Endothelial cell (in vitro differentiated cells): ENCODE data around the gene GGT5. TPM values are rescaled to one million over a fixed set of nuclear protein-coding genes. Genes with fewer than 3 reads are reported as not detected.

Experiments
- DNase-seq: peaks from one replicate; pipeline ENCODE4 v3.0.0; 2021; ENCODE audit warnings: low spot score
- H3K27ac Mint-ChIP-seq: one replicate; pipeline ENCODE4 v1.8.0; 2021; ENCODE audit warnings: mixed read lengths, inconsistent platforms; ENCODE audit not compliant: unreplicated experiment
- H3K27me3 Mint-ChIP-seq: one replicate; pipeline ENCODE4 v1.8.0; 2021; ENCODE audit warnings: mild to moderate bottlenecking, moderate library complexity, mixed read lengths, inconsistent platforms; ENCODE audit not compliant: unreplicated experiment
- H3K36me3 Mint-ChIP-seq: one replicate; pipeline ENCODE4 v1.8.0; 2021; ENCODE audit warnings: mild to moderate bottlenecking, low read depth, mixed read lengths, inconsistent platforms; ENCODE audit not compliant: unreplicated experiment
- H3K4me1 Mint-ChIP-seq: one replicate; pipeline ENCODE4 v1.8.0; 2021; ENCODE audit warnings: mild to moderate bottlenecking, mixed read lengths, inconsistent platforms; ENCODE audit not compliant: unreplicated experiment
- H3K4me3 Mint-ChIP-seq: one replicate; pipeline ENCODE4 v1.8.0; 2021; ENCODE audit warnings: mild to moderate bottlenecking, mixed read lengths, inconsistent platforms; ENCODE audit not compliant: unreplicated experiment
- H3K9me3 Mint-ChIP-seq: one replicate; pipeline ENCODE4 v1.8.0; 2021; ENCODE audit warnings: mixed read lengths, inconsistent platforms; ENCODE audit not compliant: unreplicated experiment
- total RNA-seq: library from RNA; stranded (reverse); fragmentation: NEBNext Ultra II Directional; extraction: Animal tissue kit (Norgen Biotek cat#: 25700); gene quantifications from one replicate; pipeline ENCODE4 v1.2.1, GENCODE V29; 2021; ENCODE audit not compliant: unreplicated experiment
- TF ChIP-seq, protein P1 (sequence below): fragments of 200-600 bp; sonication (generic); IDR thresholded peaks from one replicate; pipeline ENCODE4 v1.5.0; 2021; ENCODE audit warnings: antibody characterized with exemption; ENCODE audit not compliant: unreplicated experiment

Gene GGT5
- total RNA-seq, 1 donor from 2014 or later = 1.6 TPM

DNA sequence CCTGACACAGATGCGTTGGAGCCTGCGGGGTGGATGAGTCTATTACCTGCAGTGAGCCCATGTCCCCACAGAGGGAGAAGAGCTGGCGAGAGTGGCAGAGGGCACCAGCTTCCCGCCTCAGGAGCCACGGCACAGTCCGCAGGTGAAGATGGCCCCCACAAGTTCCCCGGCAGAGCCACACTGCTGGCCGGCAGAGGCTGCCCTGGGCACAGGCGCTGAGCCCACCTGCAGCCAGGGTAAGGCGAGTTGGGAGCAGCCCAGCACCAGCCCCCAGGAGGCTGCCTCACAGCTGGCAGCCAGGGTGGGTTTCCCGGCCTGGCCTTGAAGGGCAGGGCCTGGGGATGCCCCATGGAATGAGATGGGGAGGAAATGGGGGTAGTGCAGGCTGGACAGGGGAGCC, 68.8 kb downstream of the GGT5 start:
- Mint-ChIP-seq H3K27ac (no peak overlapping the region), H3K27me3 (peaks cover 3% of the 10 kb centered on the region), H3K9me3 (no peaks in the 10 kb centered on the region), H3K36me3 (peaks cover 4% of the 10 kb centered on the region), H3K4me1 (peaks cover 8% of the 10 kb centered on the region), H3K4me3 (no peak overlapping the region)
- DNase-seq = no peak
- TF ChIP-seq, protein P1, sequence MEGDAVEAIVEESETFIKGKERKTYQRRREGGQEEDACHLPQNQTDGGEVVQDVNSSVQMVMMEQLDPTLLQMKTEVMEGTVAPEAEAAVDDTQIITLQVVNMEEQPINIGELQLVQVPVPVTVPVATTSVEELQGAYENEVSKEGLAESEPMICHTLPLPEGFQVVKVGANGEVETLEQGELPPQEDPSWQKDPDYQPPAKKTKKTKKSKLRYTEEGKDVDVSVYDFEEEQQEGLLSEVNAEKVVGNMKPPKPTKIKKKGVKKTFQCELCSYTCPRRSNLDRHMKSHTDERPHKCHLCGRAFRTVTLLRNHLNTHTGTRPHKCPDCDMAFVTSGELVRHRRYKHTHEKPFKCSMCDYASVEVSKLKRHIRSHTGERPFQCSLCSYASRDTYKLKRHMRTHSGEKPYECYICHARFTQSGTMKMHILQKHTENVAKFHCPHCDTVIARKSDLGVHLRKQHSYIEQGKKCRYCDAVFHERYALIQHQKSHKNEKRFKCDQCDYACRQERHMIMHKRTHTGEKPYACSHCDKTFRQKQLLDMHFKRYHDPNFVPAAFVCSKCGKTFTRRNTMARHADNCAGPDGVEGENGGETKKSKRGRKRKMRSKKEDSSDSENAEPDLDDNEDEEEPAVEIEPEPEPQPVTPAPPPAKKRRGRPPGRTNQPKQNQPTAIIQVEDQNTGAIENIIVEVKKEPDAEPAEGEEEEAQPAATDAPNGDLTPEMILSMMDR = no peak

DNA sequence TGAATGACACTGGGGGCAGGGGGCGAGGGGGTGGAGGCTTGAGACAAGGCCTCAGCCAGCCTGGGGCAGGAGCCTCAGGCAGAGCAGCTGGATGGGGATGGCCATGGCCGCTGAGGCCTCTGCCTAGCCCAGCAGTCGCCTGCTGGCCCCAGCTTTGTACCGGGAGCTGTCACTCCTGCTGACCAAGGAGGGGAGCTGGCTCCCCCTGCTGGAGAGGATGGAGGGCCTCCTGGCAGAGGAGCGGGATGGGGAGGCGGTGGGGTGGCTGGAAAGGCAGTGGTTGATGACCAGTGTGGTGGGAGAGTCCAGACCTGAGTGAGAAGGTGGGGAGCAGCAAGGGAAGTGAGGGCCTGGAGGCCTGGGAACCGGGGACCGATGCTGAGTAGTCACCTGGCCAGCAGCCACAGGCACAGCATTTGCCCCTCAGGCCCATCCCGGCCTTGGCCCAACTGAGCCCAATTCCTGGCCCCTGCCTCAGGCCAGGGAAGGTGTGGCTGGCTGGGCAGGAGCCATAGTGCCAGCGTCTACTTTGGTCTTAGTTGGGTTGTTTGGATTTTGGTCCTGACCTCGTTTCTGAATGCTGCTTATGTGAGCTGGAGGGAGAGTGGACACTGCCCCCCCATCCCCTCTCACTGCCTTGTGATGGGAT, 69.6 kb downstream of the GGT5 start:
- Mint-ChIP-seq H3K4me1 (peaks cover 8% of the 10 kb centered on the region), H3K36me3 (peaks cover 4% of the 10 kb centered on the region), H3K27me3 (peaks cover 3% of the 10 kb centered on the region), H3K4me3 (no peak overlapping the region), H3K27ac (no peak overlapping the region), H3K9me3 (no peaks in the 10 kb centered on the region)
- peak; percentile 88 for DNase-seq
- TF ChIP-seq, protein P1 = peak; percentile 70

DNA sequence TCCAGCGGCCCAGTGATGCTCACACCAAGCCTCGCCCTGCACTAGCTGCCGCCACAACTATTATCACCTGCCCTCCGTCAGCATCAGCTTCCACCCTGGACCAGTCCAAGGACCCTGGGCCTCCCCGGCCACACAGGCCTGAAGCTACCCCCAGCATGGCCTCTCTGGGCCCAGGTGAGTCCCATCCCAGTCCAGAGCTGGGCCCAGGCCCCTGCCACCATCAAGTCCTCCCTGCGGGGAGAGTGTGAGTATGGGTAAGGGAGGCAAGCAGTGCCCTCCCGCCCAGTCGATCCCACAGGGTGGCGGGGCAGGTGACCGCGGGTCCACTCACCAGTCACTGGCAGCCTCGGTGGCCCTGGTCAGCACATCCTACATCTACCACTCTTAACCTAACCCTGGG, 73.1 kb downstream of the GGT5 start:
- Mint-ChIP-seq H3K4me1 (no peaks in the 10 kb centered on the region), H3K9me3 (no peaks in the 10 kb centered on the region), H3K36me3 (peaks cover 12% of the 10 kb centered on the region), H3K27me3 (no peaks in the 10 kb centered on the region), H3K27ac (no peak overlapping the region), H3K4me3 (no peak overlapping the region)
- no peak for DNase-seq
- TF ChIP-seq, protein P1 = no peak

DNA sequence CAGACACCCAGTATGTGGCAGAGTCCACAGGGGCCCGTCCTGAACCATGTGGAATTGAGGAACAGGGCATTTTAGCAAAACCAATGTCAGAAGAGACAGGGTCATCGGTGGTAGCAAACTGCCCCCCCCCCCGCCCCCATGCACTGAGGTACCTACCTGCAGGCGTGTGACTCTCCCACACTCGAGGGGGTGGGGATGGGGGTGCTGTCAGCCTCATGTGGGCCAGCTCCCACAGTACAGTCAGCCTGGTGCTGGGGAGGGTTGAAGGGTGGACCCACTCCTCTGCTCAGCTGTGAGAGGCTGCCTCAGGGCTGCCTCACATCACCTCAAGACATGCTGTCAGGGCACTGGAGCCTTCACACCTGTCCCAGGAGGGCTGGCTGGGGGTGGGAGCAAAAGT, 74.2 kb downstream of the GGT5 start:
- DNase-seq = no peak
- Mint-ChIP-seq H3K36me3 (peaks cover 12% of the 10 kb centered on the region), H3K27ac (no peak overlapping the region), H3K4me1 (no peaks in the 10 kb centered on the region), H3K9me3 (no peaks in the 10 kb centered on the region), H3K4me3 (no peak overlapping the region), H3K27me3 (no peaks in the 10 kb centered on the region)
- TF ChIP-seq, protein P1 = no peak

DNA sequence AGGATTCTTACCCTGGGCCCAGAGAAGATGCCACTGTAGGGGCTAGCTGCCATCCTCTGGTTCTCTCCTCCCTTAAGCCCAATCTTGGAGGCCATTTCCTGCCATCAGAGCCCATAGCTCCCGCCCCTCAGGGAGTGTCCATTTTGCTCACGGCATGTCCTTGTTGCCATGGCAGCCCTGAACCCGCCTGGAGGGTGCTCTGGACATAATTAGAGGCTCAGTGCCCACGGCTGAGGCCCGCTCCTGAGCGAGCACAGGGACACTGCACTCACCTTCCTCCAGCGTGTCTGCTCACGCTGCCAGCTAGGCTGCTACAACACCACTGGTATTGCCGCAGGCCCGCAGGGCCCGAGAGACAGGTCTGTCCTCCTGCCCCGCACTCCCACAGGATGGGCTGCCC, 74.7 kb downstream of the GGT5 start:
- H3K27me3 Mint-ChIP-seq = no peaks in the 10 kb centered on the region

More for the DNA sequence above, 74.7 kb downstream of the GGT5 start:
- Mint-ChIP-seq H3K27ac (no peak overlapping the region), H3K4me1 (no peaks in the 10 kb centered on the region), H3K4me3 (no peak overlapping the region), H3K36me3 (peaks cover 14% of the 10 kb centered on the region), H3K9me3 (no peaks in the 10 kb centered on the region)
- DNase-seq = no peak
- TF ChIP-seq, protein P1 = no peak

Other genes starting within 250 kb of the GGT5 start
- not detected for gene GSTT4, start 239.6 kb downstream of the GGT5 start, total RNA-seq
- gene CABIN1, start 233.8 kb downstream of the GGT5 start, total RNA-seq = 61.2 TPM
- gene SUSD2, start 63.6 kb downstream of the GGT5 start, total RNA-seq = 0.38 TPM
- 80.6 TPM for gene SPECC1L, start 25.7 kb upstream of the GGT5 start, total RNA-seq
- gene ADORA2A, start 182.5 kb upstream of the GGT5 start, total RNA-seq = 18.5 TPM